MCF 10A (cell line): ENCODE measurements around the gene ARID5B. TPM values are rescaled to one million over a fixed set of nuclear protein-coding genes. Genes with fewer than 3 reads are reported as not detected.

Experiments
- BruUV-seq: library from RNA; stranded (reverse); fragments of 400-500 nt; replicated peaks from 2 replicates; lab custom pipeline; 2021; lab: Mats Ljungman, UMichigan
- CTCF ChIA-PET: fragments of 300-600 bp; sonication (Branson Sonifier 250); formaldehyde crosslinking; extraction: SDS; loops from one replicate; lab custom pipeline; 2021; ENCODE audit warnings: antibody characterized with exemption, inconsistent platforms; lab: Yijun Ruan, JAX
- POLR2A ChIA-PET: fragments of 300-600, 350-650 bp; sonication (Branson Sonifier 250); formaldehyde crosslinking; extraction: SDS; loops from one replicate; lab custom pipeline; 2020; ENCODE audit warnings: antibody characterized with exemption, inconsistent platforms; lab: Yijun Ruan, JAX
- DNase-seq: peaks from one replicate; pipeline ENCODE4 v3.0.0-alpha.2; 2018; ENCODE audit not compliant: unreplicated experiment
- H3K27ac Mint-ChIP-seq: one replicate; pipeline ENCODE4 v1.8.0; 2022; ENCODE audit warnings: mild to moderate bottlenecking, low read depth, mixed read lengths; ENCODE audit not compliant: unreplicated experiment
- H3K27me3 Mint-ChIP-seq: one replicate; pipeline ENCODE4 v1.8.0; 2022; ENCODE audit warnings: mixed read lengths; ENCODE audit not compliant: insufficient read depth, unreplicated experiment
- H3K36me3 Mint-ChIP-seq: one replicate; pipeline ENCODE4 v1.8.0; 2022; ENCODE audit warnings: mild to moderate bottlenecking, moderate library complexity, mixed read lengths; ENCODE audit not compliant: insufficient read depth, unreplicated experiment
- H3K4me1 Mint-ChIP-seq: one replicate; pipeline ENCODE4 v1.8.0; 2022; ENCODE audit warnings: mixed read lengths; ENCODE audit not compliant: insufficient read depth, unreplicated experiment
- H3K4me3 Mint-ChIP-seq: one replicate; pipeline ENCODE4 v1.8.0; 2022; ENCODE audit warnings: mild to moderate bottlenecking, moderate library complexity, mixed read lengths; ENCODE audit not compliant: unreplicated experiment
- H3K9me3 Mint-ChIP-seq: one replicate; pipeline ENCODE4 v1.8.0; 2022; ENCODE audit warnings: mixed read lengths; ENCODE audit not compliant: unreplicated experiment
- CTCF ChIP-seq: fragments of 200-600 bp; IDR thresholded peaks from one replicate; pipeline ENCODE4 v1.8.0; 2022; ENCODE audit warnings: antibody characterized with exemption, mild to moderate bottlenecking; ENCODE audit not compliant: unreplicated experiment
- intact Hi-C: fragments of 100-400 bp; cut with micrococcal nuclease; formaldehyde crosslinking; loops from 2 replicates; pipeline ENCODE4 v1.14.1; 2022
- total RNA-seq: library from RNA; stranded (reverse); gene quantifications from 2 replicates; pipeline ENCODE4 v1.2.3, GENCODE V29; 2022

Gene ARID5B
- total RNA-seq, 1 experiment from 2014 or later: 12.2 TPM

- peak; percentile 94 for DNase-seq
- Mint-ChIP-seq H3K27ac (peak overlapping the region; percentile 96), H3K4me1 (peaks cover 33% of the 10 kb centered on the region), H3K36me3 (peaks cover 34% of the 10 kb centered on the region), H3K27me3 (no peaks in the 10 kb centered on the region), H3K9me3 (no peaks in the 10 kb centered on the region), H3K4me3 (peak overlapping the region; percentile 84)
- TF ChIP-seq CTCF: no peak
- intact Hi-C loops: loop anchor here (10.0 kb wide), 1 partner anchor 336 kb away; no protein-coding TSS in a partner anchor
- no TSS peak for BruUV-seq
- POLR2A ChIA-PET: interaction anchor here (0.6 to 6.4 kb wide), 22 partner anchors 10 to 651 kb away, joined by 3 to 98 read pairs (median 8); partner anchors contain the start of gene ARID5B
- CTCF ChIA-PET: interaction anchor here (0.7 to 3.5 kb wide), 11 partner anchors 8 to 196 kb away, joined by 3 to 28 read pairs (median 3); partner anchors contain the start of gene ARID5B
Measured at GRCh38 chr10:62048919-62049623, 147.6 kb downstream of the ARID5B start.

- TSS peak; percentile 69 for BruUV-seq
Measured at GRCh38 chr10:62049624-62050345, 148.3 kb downstream of the ARID5B start.

GRCh38 chr10:62050346-62050892, 148.9 kb downstream of the ARID5B start:
- no peak for TF ChIP-seq CTCF
- Mint-ChIP-seq H3K27ac (peak overlapping the region; percentile 96), H3K27me3 (no peaks in the 10 kb centered on the region), H3K4me3 (peak overlapping the region; percentile 84), H3K9me3 (no peaks in the 10 kb centered on the region), H3K36me3 (peaks cover 45% of the 10 kb centered on the region), H3K4me1 (peaks cover 33% of the 10 kb centered on the region)
- intact Hi-C loops: no loop called here
- POLR2A ChIA-PET: interaction anchor here (0.6 to 6.4 kb wide), 22 partner anchors 8 to 418 kb away, joined by 3 to 98 read pairs (median 6); partner anchors contain the start of gene ARID5B
- CTCF ChIA-PET: interaction anchor here (0.6 to 3.5 kb wide), 13 partner anchors 9 to 386 kb away, joined by 3 to 28 read pairs (median 3); partner anchors contain the start of gene ARID5B
- BruUV-seq: TSS peak; percentile 96
- no peak for DNase-seq

More at GRCh38 chr10:62049624-62050345, 148.3 kb downstream of the ARID5B start:
- no peak for DNase-seq
- Mint-ChIP-seq H3K4me1 (peaks cover 33% of the 10 kb centered on the region), H3K9me3 (no peaks in the 10 kb centered on the region), H3K27ac (peak overlapping the region; percentile 96), H3K27me3 (no peaks in the 10 kb centered on the region), H3K36me3 (peaks cover 39% of the 10 kb centered on the region), H3K4me3 (peak overlapping the region; percentile 84)
- no peak for TF ChIP-seq CTCF
- ChIA-PET POLR2A (interaction anchor here (0.7 to 6.4 kb wide), 26 partner anchors 7 to 651 kb away, joined by 3 to 98 read pairs (median 6); partner anchors contain the start of gene ARID5B), CTCF (interaction anchor here (0.6 to 3.5 kb wide), 12 partner anchors 9 to 385 kb away, joined by 3 to 28 read pairs (median 3); partner anchors contain the start of gene ARID5B)
- intact Hi-C loops: loop anchor here (10.0 kb wide), 1 partner anchor 335 kb away; no protein-coding TSS in a partner anchor
